Measurements from ENCODE around the gene EVA1C.
"Not testable (repeated sequence)": the region's sequence is repeated elsewhere in the genome, so short reads cannot be mapped to it uniquely, and the experiment has no call there.

Gene EVA1C

GRCh38 chr21:32506411-32506965 lies 94.0 kb downstream of the EVA1C start:
- H3K27ac Mint-ChIP-seq; H3K27me3 Mint-ChIP-seq; DNase-seq; ATAC-seq; H3K4me1 Mint-ChIP-seq; H3K36me3 Mint-ChIP-seq (ENCODE audit: low read depth); H3K9me3 Mint-ChIP-seq; H3K4me3 Mint-ChIP-seq: not testable (repeated sequence)

- peaks cover 9% of the 10 kb centered on the region for H3K36me3 Mint-ChIP-seq (ENCODE audit: low read depth)
- H3K4me1 Mint-ChIP-seq, result no peaks in the 10 kb centered on the region
- H3K27me3 Mint-ChIP-seq, result no peaks in the 10 kb centered on the region
- H3K27ac Mint-ChIP-seq, result no peak overlapping the region
- no peaks in the 10 kb centered on the region for H3K9me3 Mint-ChIP-seq
- H3K4me3 Mint-ChIP-seq, result no peak overlapping the region
- DNase-seq, result no peak
- no peak for ATAC-seq
These were observed 94.9 kb downstream of the EVA1C start for GRCh38 chr21:32507342-32507919.

GRCh38 chr21:32508036-32508435 lies 95.5 kb downstream of the EVA1C start:
- not testable (repeated sequence) for ATAC-seq; H3K27ac Mint-ChIP-seq; H3K4me3 Mint-ChIP-seq; DNase-seq; H3K9me3 Mint-ChIP-seq; H3K36me3 Mint-ChIP-seq (ENCODE audit: low read depth); H3K4me1 Mint-ChIP-seq; H3K27me3 Mint-ChIP-seq

- H3K27me3 Mint-ChIP-seq, result no peaks in the 10 kb centered on the region
- H3K4me3 Mint-ChIP-seq, result no peak overlapping the region
- DNase-seq, result no peak
- H3K27ac Mint-ChIP-seq, result no peak overlapping the region
- peaks cover 9% of the 10 kb centered on the region for H3K36me3 Mint-ChIP-seq (ENCODE audit: low read depth)
- no peaks in the 10 kb centered on the region for H3K9me3 Mint-ChIP-seq
- no peak for ATAC-seq
- no peaks in the 10 kb centered on the region for H3K4me1 Mint-ChIP-seq
These were observed 96.1 kb downstream of the EVA1C start for GRCh38 chr21:32508558-32508957.

DNA sequence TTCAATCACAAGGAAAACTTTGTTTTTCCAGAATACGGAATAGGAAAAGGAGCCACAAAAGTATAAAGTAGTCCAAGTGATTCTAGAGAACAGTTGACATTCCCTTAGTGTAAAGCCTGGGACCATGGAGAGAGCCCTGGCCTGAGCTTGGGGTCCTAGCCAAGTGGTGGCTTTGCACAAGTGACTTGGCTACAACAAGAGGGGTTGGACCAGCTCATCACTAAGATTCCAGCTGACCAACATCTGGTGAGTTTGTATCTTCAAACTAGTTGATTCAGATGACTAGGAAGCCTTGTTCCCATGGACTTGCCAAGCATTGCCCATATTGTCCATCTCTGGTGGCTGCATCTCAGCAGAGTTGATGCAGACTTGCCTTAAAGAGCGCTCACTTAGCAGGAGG lies 96.5 kb downstream of the EVA1C start:
- H3K9me3 Mint-ChIP-seq; H3K4me3 Mint-ChIP-seq; H3K36me3 Mint-ChIP-seq (ENCODE audit: low read depth); ATAC-seq; DNase-seq; H3K4me1 Mint-ChIP-seq; H3K27ac Mint-ChIP-seq; H3K27me3 Mint-ChIP-seq: not testable (repeated sequence)

- DNase-seq (no peak), ATAC-seq (no peak)
- Mint-ChIP-seq H3K27ac (no peak overlapping the region), H3K27me3 (no peaks in the 10 kb centered on the region), H3K4me3 (no peak overlapping the region), H3K36me3 (ENCODE audit: low read depth) (peaks cover 8% of the 10 kb centered on the region), H3K4me1 (no peaks in the 10 kb centered on the region), H3K9me3 (no peaks in the 10 kb centered on the region)
These were observed 102.0 kb downstream of the EVA1C start for GRCh38 chr21:32514275-32515055.

DNA sequence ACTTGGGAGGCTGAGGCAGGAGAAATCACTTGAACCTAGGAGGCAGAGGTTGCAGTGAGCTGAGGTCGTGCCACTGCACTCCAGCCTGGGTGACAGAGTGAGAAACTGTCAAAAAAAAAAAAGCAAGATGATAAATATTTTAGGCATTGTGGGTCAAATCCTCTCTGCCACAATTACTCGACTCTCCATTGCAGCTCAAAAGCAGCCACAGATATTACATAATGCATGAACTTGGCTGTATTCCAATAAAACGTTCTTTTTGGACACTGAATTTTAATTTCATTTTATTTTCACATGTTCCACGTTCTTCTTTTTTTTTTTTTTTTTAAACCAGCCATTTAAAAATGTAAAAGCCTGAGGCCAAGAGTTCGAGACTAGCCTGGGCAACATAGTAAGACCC lies 103.4 kb downstream of the EVA1C start:
- Mint-ChIP-seq H3K9me3 (no peaks in the 10 kb centered on the region), H3K27ac (no peak overlapping the region), H3K36me3 (ENCODE audit: low read depth) (peaks cover 5% of the 10 kb centered on the region), H3K27me3 (no peaks in the 10 kb centered on the region), H3K4me3 (no peak overlapping the region), H3K4me1 (no peaks in the 10 kb centered on the region)
- DNase-seq, result no peak
- no peak for ATAC-seq

- no peaks in the 10 kb centered on the region for H3K9me3 Mint-ChIP-seq
- H3K36me3 Mint-ChIP-seq (ENCODE audit: low read depth), result peaks cover 5% of the 10 kb centered on the region
- DNase-seq, result no peak
- no peaks in the 10 kb centered on the region for H3K27me3 Mint-ChIP-seq
- H3K4me1 Mint-ChIP-seq, result no peaks in the 10 kb centered on the region
- H3K27ac Mint-ChIP-seq, result no peak overlapping the region
- no peak overlapping the region for H3K4me3 Mint-ChIP-seq
- no peak for ATAC-seq
These were observed 104.5 kb downstream of the EVA1C start for GRCh38 chr21:32516756-32517649.

DNA sequence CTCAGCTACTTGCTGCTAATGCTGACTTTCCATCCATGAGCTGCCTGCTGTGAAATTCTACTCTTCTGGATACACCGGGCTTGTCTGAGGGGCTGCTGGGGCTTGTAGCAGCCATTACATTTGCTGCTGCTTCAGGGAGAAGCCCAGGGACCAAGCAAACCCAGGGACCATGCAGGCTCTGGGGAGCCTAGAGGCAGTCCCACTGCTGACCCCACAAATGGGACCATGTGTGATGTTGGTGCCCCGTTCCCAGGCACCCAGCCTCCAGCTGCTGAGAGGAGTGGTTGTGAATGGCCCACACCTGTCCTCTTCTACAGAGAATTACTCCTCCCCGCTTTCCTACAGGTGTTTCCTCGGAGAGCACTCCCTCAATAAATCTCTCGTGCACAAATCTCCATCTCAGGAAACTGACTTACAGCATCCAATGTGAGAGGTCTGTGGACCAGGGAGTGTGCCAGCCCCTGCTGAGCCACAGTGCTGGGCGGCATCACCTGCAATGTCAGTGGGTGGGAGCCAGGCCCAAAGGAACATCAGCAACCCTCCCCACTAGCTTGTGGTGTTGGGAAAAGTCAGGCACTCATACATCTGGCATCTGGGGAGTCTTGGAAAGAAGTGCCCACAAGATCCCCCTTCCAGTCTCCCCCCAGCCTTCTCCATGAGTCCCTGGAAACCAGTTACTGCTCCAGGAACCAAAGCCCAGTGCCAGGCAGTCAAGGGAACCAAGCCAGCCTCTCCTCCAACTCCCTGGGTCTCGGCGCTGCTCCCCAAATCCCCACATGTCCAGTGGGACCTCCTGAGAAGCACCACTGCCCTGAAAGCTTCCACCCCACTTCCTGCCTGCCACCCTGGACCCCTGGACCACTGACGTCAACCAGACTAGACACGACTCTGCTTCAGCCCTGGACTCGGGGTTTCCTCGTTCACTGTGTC lies 107.7 kb downstream of the EVA1C start:
- no peak for ATAC-seq
- Mint-ChIP-seq H3K9me3 (no peaks in the 10 kb centered on the region), H3K4me3 (no peak overlapping the region), H3K27me3 (no peaks in the 10 kb centered on the region), H3K36me3 (ENCODE audit: low read depth) (no peaks in the 10 kb centered on the region), H3K4me1 (no peaks in the 10 kb centered on the region), H3K27ac (no peak overlapping the region)
- DNase-seq, result no peak

GRCh38 chr21:32520875-32521735 lies 108.6 kb downstream of the EVA1C start:
- ATAC-seq, result no peak

GRCh38 chr21:32521736-32522355 lies 109.3 kb downstream of the EVA1C start:
- H3K27me3 Mint-ChIP-seq, result no peaks in the 10 kb centered on the region
- ATAC-seq (no peak), DNase-seq (no peak)
- H3K27ac Mint-ChIP-seq, result no peak overlapping the region
- H3K9me3 Mint-ChIP-seq, result no peaks in the 10 kb centered on the region
- no peaks in the 10 kb centered on the region for H3K36me3 Mint-ChIP-seq (ENCODE audit: low read depth)
- H3K4me3 Mint-ChIP-seq, result no peak overlapping the region
- H3K4me1 Mint-ChIP-seq, result no peaks in the 10 kb centered on the region

More at GRCh38 chr21:32520875-32521735, 108.6 kb downstream of the EVA1C start:
- DNase-seq, result no peak
- no peaks in the 10 kb centered on the region for H3K27me3 Mint-ChIP-seq
- no peak overlapping the region for H3K4me3 Mint-ChIP-seq
- H3K4me1 Mint-ChIP-seq, result no peaks in the 10 kb centered on the region
- no peak overlapping the region for H3K27ac Mint-ChIP-seq
- H3K9me3 Mint-ChIP-seq, result no peaks in the 10 kb centered on the region
- H3K36me3 Mint-ChIP-seq (ENCODE audit: low read depth), result no peaks in the 10 kb centered on the region

- H3K4me3 Mint-ChIP-seq, result no peak overlapping the region
- no peak overlapping the region for H3K27ac Mint-ChIP-seq
- H3K27me3 Mint-ChIP-seq, result no peaks in the 10 kb centered on the region
- DNase-seq, result no peak
- ATAC-seq, result no peak
- no peaks in the 10 kb centered on the region for H3K9me3 Mint-ChIP-seq
- H3K36me3 Mint-ChIP-seq (ENCODE audit: low read depth), result no peaks in the 10 kb centered on the region
- H3K4me1 Mint-ChIP-seq, result no peaks in the 10 kb centered on the region
These were observed 111.0 kb downstream of the EVA1C start for GRCh38 chr21:32523463-32523862.

All from activated naive CD8-positive, alpha-beta T cell treated with anti-CD3 and anti-CD28 coated beads, Interleukin-2, amount 50 U/mL, for 24 hours (primary cell).